HepG2 (cell line): ENCODE data around the gene RING1. TPM values are rescaled to one million over a fixed set of nuclear protein-coding genes. Genes with fewer than 3 reads are reported as not detected.

ENCODE experiments used
- CAMTA2 ChIP-seq: sonication (generic); formaldehyde crosslinking; IDR thresholded peaks from 2 replicates; pipeline ENCODE4 v1.4.0; 2020; ENCODE audit warnings: mild to moderate bottlenecking, missing genetic modification reagents, borderline replicate concordance
- DDIT3 ChIP-seq: sonication (generic); formaldehyde crosslinking; IDR thresholded peaks from 2 replicates; pipeline ENCODE4 v1.4.0; 2020; ENCODE audit warnings: mild to moderate bottlenecking, missing genetic modification reagents
- ELF4 ChIP-seq: sonication (generic); formaldehyde crosslinking; IDR thresholded peaks from 2 replicates; pipeline ENCODE4 v1.5.0; 2020; ENCODE audit warnings: missing genetic modification reagents, mild to moderate bottlenecking, moderate library complexity, borderline replicate concordance
- FOXP1 ChIP-seq, 2 experiments: fragments of 450-650 bp in 1 of 2; IDR thresholded peaks; 2 replicates each; pipeline ENCODE4 v1.6.1; 2017 to 2018; ENCODE audit warnings: antibody characterized with exemption in 1 of 2
- HES4 ChIP-seq: sonication (generic); formaldehyde crosslinking; IDR thresholded peaks from 2 replicates; pipeline ENCODE4 v1.9.0; 2021; ENCODE audit warnings: mild to moderate bottlenecking, missing genetic modification reagents, borderline replicate concordance
- JDP2 ChIP-seq: sonication (generic); formaldehyde crosslinking; IDR thresholded peaks from 2 replicates; pipeline ENCODE4 v1.8.1; 2022; ENCODE audit warnings: missing genetic modification reagents, borderline replicate concordance
- MATR3 ChIP-seq: sonication (generic); formaldehyde crosslinking; IDR thresholded peaks from 2 replicates; pipeline ENCODE4 v1.4.0; 2020; ENCODE audit warnings: missing genetic modification reagents
- MAX ChIP-seq: IDR thresholded peaks from 2 replicates; pipeline ENCODE4 v1.6.1; 2012; ENCODE audit warnings: inconsistent platforms
- SRF ChIP-seq: IDR thresholded peaks from 2 replicates; pipeline ENCODE4 v1.6.1; 2011; ENCODE audit warnings: mild to moderate bottlenecking, low read depth, low read length, moderate library complexity
- USF2 ChIP-seq, 2 experiments: sonication (generic) in 1 of 2; formaldehyde crosslinking in 1 of 2; IDR thresholded peaks; 2 replicates each; pipeline versions ENCODE4 v1.5.1 to v1.6.1; 2011 to 2020; ENCODE audit warnings: borderline replicate concordance in 1 of 2, low read depth in 1 of 2, low read length in 1 of 2, mild to moderate bottlenecking in 1 of 2, missing genetic modification reagents in 1 of 2, moderate library complexity in 1 of 2
- ZBTB43 ChIP-seq: sonication (generic); formaldehyde crosslinking; conservative IDR thresholded peaks from 2 replicates; pipeline ENCODE4 v1.4.0; 2020; ENCODE audit warnings: missing genetic modification reagents
- ZBTB44 ChIP-seq: sonication (generic); formaldehyde crosslinking; IDR thresholded peaks from 2 replicates; pipeline ENCODE4 v1.4.0; 2020; ENCODE audit warnings: missing genetic modification reagents
- ZNF562 ChIP-seq: sonication (generic); formaldehyde crosslinking; IDR thresholded peaks from 2 replicates; pipeline ENCODE4 v1.8.0; 2022; ENCODE audit warnings: missing genetic modification reagents, borderline replicate concordance
- ZNF563 ChIP-seq: sonication (generic); formaldehyde crosslinking; IDR thresholded peaks from 2 replicates; pipeline ENCODE4 v1.8.0; 2022; ENCODE audit warnings: mild to moderate bottlenecking, moderate library complexity, missing genetic modification reagents
- ZNF567 ChIP-seq: sonication (generic); formaldehyde crosslinking; IDR thresholded peaks from 2 replicates; pipeline ENCODE4 v1.8.1; 2023; ENCODE audit warnings: mild to moderate bottlenecking, missing genetic modification reagents, borderline replicate concordance
- ZNF773 ChIP-seq: sonication (generic); formaldehyde crosslinking; IDR thresholded peaks from 2 replicates; pipeline ENCODE4 v1.4.0; 2020; ENCODE audit warnings: missing genetic modification reagents, borderline replicate concordance
- polyA plus RNA-seq, 8 experiments: library from polyadenylated mRNA; depleted of rRNA in 3 of 8; stranded (reverse) in 7 of 8; unstranded in 1 of 8; fragments of >200 nt; fragmentation: Illumina TruSeq in 4 of 8; extraction: Trizol in 4 of 8; gene quantifications; 2 replicates each; pipeline versions ENCODE4 v1.2.1 to v1.2.3, GENCODE V29; 2011 to 2016; ENCODE audit warnings: low read depth in 4 of 8, missing spikeins in 1 of 8, mixed read lengths in 1 of 8; ENCODE audit not compliant: insufficient read depth in 1 of 8
- total RNA-seq, 5 experiments: library from RNA; depleted of rRNA; stranded (reverse); fragments of >200 nt; fragmentation: Illumina TruSeq; extraction: Trizol; gene quantifications; 2 replicates each; pipeline ENCODE4 v1.2.3, GENCODE V29; 2016; ENCODE audit warnings: low read depth in 1 of 5

Gene RING1
- total and polyA plus RNA-seq, 2 of the 13 experiments (the other 11 are each of a cell fraction or from before 2014, with no cell fraction given), result 23.9 to 33.6 TPM

GRCh38 chr6:33200219-33201146 is 7.8 kb upstream of the RING1 start, which contains the start of the genes RXRB and SLC39A7 (continued):
- TF ChIP-seq ZBTB43 (peak; percentile 79; the same call in 1 of the 2 replicates), ZNF773 (CRISPR knock-in tag) (peak; percentile 72; the same call in 1 of the 2 replicates), ZNF567 (CRISPR knock-in tag) (peak; percentile 65; the same call in 1 of the 2 replicates), DDIT3 (CRISPR knock-in tag) (no peak), MAX (no peak), MATR3 (CRISPR knock-in tag) (no peak), ZNF562 (CRISPR knock-in tag) (no peak), CAMTA2 (0 out of 2 replicates have a peak, but pooled peaks have one; percentile 52), ELF4 (no peak; the same call in 1 of the 2 replicates), SRF (no peak), FOXP1 (IDR thresholded peaks at IDR 0.05) (no peak), FOXP1 (CRISPR knock-in tag; IDR thresholded peaks at IDR 0.05) (peak; percentile 76), ZNF563 (peak; percentile 91), ZBTB44 (CRISPR knock-in tag) (no peak), USF2 (IDR thresholded peaks at IDR 0.05; ENCODE audit: low read depth, low read length) (0 out of 2 replicates have a peak, but pooled peaks have one; percentile 20), USF2 (CRISPR knock-in tag; IDR thresholded peaks at IDR 0.05; ENCODE audit: borderline replicate concordance) (peak; percentile 36; the same call in 1 of the 2 replicates), HES4 (CRISPR knock-in tag) (peak; percentile 79; the same call in 1 of the 2 replicates), JDP2 (CRISPR knock-in tag) (peak; percentile 11; the same call in 1 of the 2 replicates)
